ENCODE results near the gene OR2AG1.

- TF ChIP-seq REST (IDR thresholded peaks at IDR 0.05) (no peak), HOXA7 (CRISPR knock-in tag; IDR thresholded peaks at IDR 0.05) (no peak), POLR2A (IDR thresholded peaks at IDR 0.05; ENCODE audit: low read length) (no peak), E2F6 (IDR thresholded peaks at IDR 0.05; ENCODE audit: borderline replicate concordance, low read depth) (no peak), PBX3 (IDR thresholded peaks at IDR 0.05) (no peak), CTCF (IDR thresholded peaks at IDR 0.05) (no peak), ESRRA (IDR thresholded peaks at IDR 0.05; ENCODE audit: borderline replicate concordance, low read length) (no peak), ELK1 (IDR thresholded peaks at IDR 0.05; ENCODE audit: low read depth, low read length) (no peak), BCL3 (IDR thresholded peaks at IDR 0.05) (no peak), USF2 (IDR thresholded peaks at IDR 0.05) (no peak), MAX (IDR thresholded peaks at IDR 0.05) (no peak), RAD21 (conservative IDR thresholded peaks at IDR 0.05 in 1 of 2, IDR thresholded peaks at IDR 0.05 in 1 of 2) (no peak), NPAS2 (CRISPR knock-in tag; IDR thresholded peaks at IDR 0.05; ENCODE audit: borderline replicate concordance) (no peak)
These were observed 7.7 kb downstream of the OR2AG1 start for GRCh38 chr11:6790546-6790945.

All from A549 (cell line).